Small intestine (tissue), 7 donors: ENCODE data around the gene GLE1. TPM values are rescaled to one million over a fixed set of nuclear protein-coding genes. Genes with fewer than 3 reads are reported as not detected.

ENCODE experiments used
- DNase-seq, 2 donors: peaks; one replicate each; pipeline versions ENCODE4 v3.0.0 to v3.0.0-alpha.2; 2013
- FAIRE-seq: peaks from 2 replicates; lab custom pipeline; 2012; peaks lifted over from hg19 to GRCh38; lab: Jason Lieb, UNC
- H3K27ac ChIP-seq, 3 donors: one replicate each; pipeline ENCODE4 v1.5.1; 2013; ENCODE audit warnings: low read length in 2 of 3, mild to moderate bottlenecking in 2 of 3, control low read depth in 1 of 3, inconsistent platforms in 1 of 3, low read depth in 1 of 3, moderate library complexity in 1 of 3
- H3K27me3 ChIP-seq, 3 donors: one replicate each; pipeline ENCODE4 v1.6.1; 2013; ENCODE audit warnings: low read length in 3 of 3, inconsistent platforms in 1 of 3; ENCODE audit not compliant: control insufficient read depth in 3 of 3, insufficient read depth in 3 of 3
- H3K36me3 ChIP-seq, 3 donors: one replicate each; pipeline ENCODE4 v1.6.1; 2013; ENCODE audit warnings: low read length in 3 of 3, inconsistent platforms in 1 of 3, low read depth in 1 of 3, mild to moderate bottlenecking in 1 of 3, moderate library complexity in 1 of 3; ENCODE audit not compliant: control insufficient read depth in 3 of 3, insufficient read depth in 2 of 3
- H3K4me1 ChIP-seq, 3 donors: one replicate each; pipeline ENCODE4 v1.6.1; 2013; ENCODE audit warnings: low read length in 2 of 3, inconsistent platforms in 1 of 3, low read depth in 1 of 3, mild to moderate bottlenecking in 1 of 3, moderate library complexity in 1 of 3; ENCODE audit not compliant: control insufficient read depth in 3 of 3, insufficient read depth in 2 of 3
- H3K4me3 ChIP-seq, 3 donors: one replicate each; pipeline ENCODE4 v1.5.1; 2013; ENCODE audit warnings: low read length in 3 of 3, control low read depth in 1 of 3, inconsistent platforms in 1 of 3, low read depth in 1 of 3, mild to moderate bottlenecking in 1 of 3, moderate library complexity in 1 of 3
- H3K9me3 ChIP-seq, 2 donors: one replicate each; pipeline ENCODE4 v1.6.1; 2013; ENCODE audit warnings: low read depth in 1 of 2, low read length in 1 of 2; ENCODE audit not compliant: control insufficient read depth in 2 of 2, insufficient read depth in 1 of 2
- WGBS, 3 donors: extraction: QIAGEN DNeasy Blood & Tissue Kit; methylation state at CpG; one replicate each; pipeline ENCODE4 v1.1.7; 2013; 5-methylcytosine and 5-hydroxymethylcytosine counted together
- polyA plus RNA-seq, 4 donors: library from polyadenylated mRNA; stranded (reverse) in 3 of 4; unstranded in 1 of 4; fragments of 200-250 nt in 3 of 4; fragments of 120-200 nt in 1 of 4; gene quantifications; one replicate each; pipeline versions ENCODE4 v1.2.1 to v1.2.3, GENCODE V29; 2013
- donor health status: healthy with polysubstance abuse.
- donor health status: control.
- donor health status: control.
- donor health status: Bipolar disorder and iron deficiency.
- donor health status: healthy.

The GLE1 gene
- polyA plus RNA-seq, 4 donors = 17.8 to 31.3 (median 21.1) TPM

DNA sequence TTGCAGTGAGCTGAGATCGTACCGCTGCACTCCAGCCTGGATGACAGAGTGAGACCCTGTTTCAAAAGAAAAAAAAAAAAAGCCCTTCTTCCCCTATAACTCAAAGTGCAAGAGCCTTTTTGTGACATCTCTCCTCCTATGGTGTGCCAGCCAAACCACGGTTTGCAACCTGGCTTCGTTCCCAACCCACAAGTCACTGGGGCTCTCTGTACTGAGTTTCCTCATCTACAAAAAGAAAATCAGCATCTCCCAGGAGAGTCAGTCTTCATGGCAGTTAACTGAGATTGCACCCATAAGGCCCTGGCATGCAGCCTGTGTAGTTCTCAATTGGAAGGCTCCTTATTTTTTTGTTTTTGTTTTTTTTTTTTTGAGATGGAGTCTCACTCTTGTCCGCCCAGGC lies 34.0 kb upstream of the GLE1 start:
- H3K36me3 ChIP-seq = peaks cover 0 to 55% (median 0%) of the 10 kb centered on the region in 3 donors
- 76 to 93% (median 81%) methylated on average over 5 of the region's 5 CpGs for WGBS, 3 donors
- H3K4me3 ChIP-seq = no peak overlapping the region

DNA sequence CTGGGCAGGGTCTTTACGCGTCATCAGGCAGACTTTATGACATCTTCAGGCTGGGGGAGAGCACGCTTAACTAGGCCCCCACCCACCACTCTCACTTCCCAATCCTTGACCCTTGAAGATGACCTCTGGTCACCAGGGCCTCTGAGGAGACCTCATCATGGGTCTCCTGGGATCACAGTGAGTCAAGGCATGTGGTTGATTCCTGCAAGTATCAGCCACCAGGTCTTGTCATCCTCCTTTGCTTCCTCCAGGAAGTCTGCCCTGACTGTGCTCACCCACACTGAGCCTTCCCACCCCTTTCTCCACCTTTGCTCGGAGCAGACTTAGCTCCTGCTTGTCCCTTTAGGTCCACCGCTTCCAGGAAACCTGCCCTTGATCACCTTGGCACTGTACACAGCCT lies 31.4 kb upstream of the GLE1 start:
- WGBS, 3 donors = 94 to 100% (median 96%) methylated on average over 5 of the region's 5 CpGs
- no peaks in the 10 kb centered on the region for H3K27me3 ChIP-seq
- no peak for FAIRE-seq

More for the DNA sequence above, 34.0 kb upstream of the GLE1 start:
- DNase-seq = no peak
- FAIRE-seq = no peak
- H3K27ac ChIP-seq = no peak overlapping the region
- H3K9me3 ChIP-seq = no peaks in the 10 kb centered on the region
- no peaks in the 10 kb centered on the region for H3K4me1 ChIP-seq
- no peaks in the 10 kb centered on the region for H3K27me3 ChIP-seq

DNA sequence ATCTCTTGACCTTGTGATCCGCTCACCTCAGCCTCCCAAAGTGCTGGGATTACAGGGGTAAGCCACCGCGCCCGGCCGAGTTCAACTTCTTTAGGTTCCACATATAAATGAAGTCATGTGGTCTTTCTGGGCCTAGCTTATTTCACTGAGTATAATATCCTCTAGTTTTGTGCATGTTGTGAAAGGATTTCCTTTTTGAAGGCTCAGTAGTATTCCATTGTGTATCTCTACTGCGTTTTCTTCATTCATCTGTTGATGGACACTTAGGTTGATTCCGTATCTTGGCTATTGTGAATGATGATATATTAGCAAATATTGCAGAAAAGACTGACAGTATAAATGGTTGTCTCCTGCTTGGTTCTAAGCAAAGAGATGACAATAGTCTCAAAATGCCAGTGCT lies 28.7 kb upstream of the GLE1 start:
- H3K4me3 ChIP-seq = no peak overlapping the region
- H3K4me1 ChIP-seq = no peaks in the 10 kb centered on the region
- H3K9me3 ChIP-seq = no peaks in the 10 kb centered on the region
- 97 to 99% (median 98%) methylated on average over 7 of the region's 7 CpGs for WGBS, 3 donors
- no peak for FAIRE-seq
- H3K36me3 ChIP-seq = peaks cover 0 to 55% (median 5%) of the 10 kb centered on the region in 3 donors
- DNase-seq = no peak
- H3K27ac ChIP-seq = no peak overlapping the region
- no peaks in the 10 kb centered on the region for H3K27me3 ChIP-seq

More for the DNA sequence above, 31.4 kb upstream of the GLE1 start:
- Histone ChIP-seq H3K4me1 (no peaks in the 10 kb centered on the region), H3K9me3 (no peaks in the 10 kb centered on the region), H3K4me3 (no peak overlapping the region), H3K27ac (no peak overlapping the region), H3K36me3 (peaks cover 0 to 60% (median 0%) of the 10 kb centered on the region in 3 donors)
- DNase-seq = no peak

DNA sequence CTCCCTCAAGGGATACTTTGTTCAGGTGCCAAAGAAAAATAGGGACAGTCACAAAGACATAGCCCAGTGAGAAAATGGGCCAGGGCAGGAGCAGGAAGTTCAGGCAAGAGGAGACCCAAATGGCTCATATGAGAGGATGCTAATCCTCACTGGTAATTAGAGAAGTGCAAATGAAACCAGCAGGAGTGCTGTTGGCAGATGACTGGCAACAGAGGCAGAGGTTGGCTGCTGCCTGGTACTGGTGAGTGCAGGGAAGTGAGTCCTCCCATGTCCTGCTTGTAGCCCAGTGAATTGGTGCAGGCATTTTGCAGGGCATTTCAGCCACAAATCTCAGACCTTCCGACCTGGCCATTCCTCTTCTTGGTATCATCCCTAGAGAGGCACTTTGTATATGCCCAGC lies 25.3 kb upstream of the GLE1 start:
- FAIRE-seq (no peak), DNase-seq (no peak)

DNA sequence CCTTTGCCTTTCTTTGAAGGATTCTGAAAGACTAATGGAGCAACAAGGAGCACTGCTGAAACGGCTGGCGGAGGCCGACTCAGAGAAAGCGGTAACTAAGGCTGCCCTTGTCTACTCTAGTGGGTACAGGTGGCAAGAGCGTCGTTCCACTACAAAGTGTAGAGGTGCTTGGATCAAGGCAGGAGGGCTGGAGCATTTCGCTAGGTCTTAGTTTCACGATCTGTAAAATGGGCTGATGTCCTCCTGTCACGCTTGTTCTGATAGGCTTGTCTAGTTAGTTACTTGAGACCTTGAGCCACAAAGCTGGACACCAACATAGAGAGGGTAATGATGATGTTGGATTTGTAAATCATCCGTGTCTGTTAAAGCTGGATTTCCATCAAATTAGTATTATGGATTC lies 23.0 kb upstream of the GLE1 start:
- Histone ChIP-seq H3K4me1 (no peaks in the 10 kb centered on the region), H3K27me3 (no peaks in the 10 kb centered on the region), H3K4me3 (no peak overlapping the region), H3K27ac (no peak overlapping the region), H3K9me3 (no peaks in the 10 kb centered on the region), H3K36me3 (peaks cover 0 to 69% (median 12%) of the 10 kb centered on the region in 3 donors)
- no peak for FAIRE-seq
- 96 to 98% (median 98%) methylated on average over 10 of the region's 10 CpGs for WGBS, 3 donors
- no peak for DNase-seq

More for the DNA sequence above, 25.3 kb upstream of the GLE1 start:
- no peaks in the 10 kb centered on the region for H3K27me3 ChIP-seq
- peaks cover 0 to 54% (median 5%) of the 10 kb centered on the region in 3 donors for H3K36me3 ChIP-seq
- no peak overlapping the region for H3K27ac ChIP-seq
- H3K9me3 ChIP-seq = no peaks in the 10 kb centered on the region
- no peaks in the 10 kb centered on the region for H3K4me1 ChIP-seq
- 90 to 100% (median 93%) methylated on average over 1 of the region's 1 CpG for WGBS, 3 donors
- H3K4me3 ChIP-seq = no peak overlapping the region

DNA sequence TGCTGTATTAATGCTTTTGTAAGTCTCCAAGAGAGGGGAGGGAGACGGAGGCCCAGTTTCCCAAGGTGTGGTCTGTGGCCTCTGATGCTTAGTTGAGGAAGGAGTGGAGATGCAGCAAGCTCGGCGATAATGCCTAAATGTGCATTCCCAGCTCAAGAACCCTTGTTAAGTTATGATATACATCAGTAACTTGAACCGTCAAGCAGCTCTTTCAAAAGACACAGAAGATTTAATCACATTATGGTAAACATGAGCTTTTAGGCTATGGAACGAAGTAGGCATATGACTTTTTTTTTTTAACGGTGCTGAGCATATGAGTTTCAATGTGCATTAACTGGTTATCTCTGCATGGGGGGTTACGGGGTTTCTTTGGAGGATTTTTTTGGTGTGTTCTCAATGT lies 22.3 kb upstream of the GLE1 start:
- Histone ChIP-seq H3K27me3 (no peaks in the 10 kb centered on the region), H3K27ac (no peak overlapping the region), H3K9me3 (no peaks in the 10 kb centered on the region), H3K36me3 (peaks cover 2 to 69% (median 12%) of the 10 kb centered on the region in 3 donors), H3K4me1 (no peaks in the 10 kb centered on the region), H3K4me3 (no peak overlapping the region)
- WGBS, 3 donors = 96 to 99% (median 97%) methylated on average over 7 of the region's 7 CpGs
- FAIRE-seq (no peak), DNase-seq (no peak)

DNA sequence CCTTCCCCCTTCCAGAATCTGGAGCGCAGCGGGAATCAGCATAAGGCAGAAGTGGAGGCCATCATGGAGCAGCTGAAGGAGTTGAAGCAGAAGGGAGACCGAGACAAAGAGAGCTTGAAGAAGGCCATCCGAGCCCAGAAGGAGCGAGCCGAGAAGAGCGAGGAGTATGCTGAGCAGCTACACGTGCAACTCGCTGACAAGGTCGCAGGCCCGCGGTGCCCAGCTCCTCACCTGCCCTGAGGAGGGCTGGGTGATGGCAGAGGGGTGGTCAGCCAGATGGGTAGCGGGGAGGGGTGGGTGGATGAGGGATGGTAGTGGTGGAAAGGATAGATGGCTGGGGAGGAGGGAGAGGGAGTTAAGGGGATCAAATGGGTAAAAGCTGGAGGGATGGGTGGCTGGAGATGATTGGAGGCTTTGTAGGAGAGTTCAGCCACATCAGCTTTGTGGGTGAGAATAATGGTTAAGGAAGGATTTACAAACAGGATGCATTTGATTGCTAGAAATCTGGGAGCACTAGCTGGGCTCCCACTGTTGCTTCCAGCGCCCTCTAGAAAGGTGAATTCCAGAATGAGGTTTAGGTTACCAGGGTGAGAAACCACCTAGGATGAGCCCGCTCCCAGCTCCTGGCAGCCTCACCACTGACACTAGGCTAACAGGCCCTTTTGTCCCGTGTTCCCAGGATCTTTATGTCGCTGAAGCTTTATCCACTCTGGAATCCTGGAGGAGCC lies 19.7 kb upstream of the GLE1 start:
- Histone ChIP-seq H3K4me1 (no peaks in the 10 kb centered on the region), H3K4me3 (no peak overlapping the region), H3K27me3 (no peaks in the 10 kb centered on the region), H3K36me3 (peaks cover 2 to 64% (median 6%) of the 10 kb centered on the region in 3 donors), H3K27ac (no peak overlapping the region), H3K9me3 (no peaks in the 10 kb centered on the region)
- DNase-seq = no peak
- WGBS, 3 donors = 93 to 95% (median 93%) methylated on average over 17 of the region's 17 CpGs
- FAIRE-seq = no peak

DNA sequence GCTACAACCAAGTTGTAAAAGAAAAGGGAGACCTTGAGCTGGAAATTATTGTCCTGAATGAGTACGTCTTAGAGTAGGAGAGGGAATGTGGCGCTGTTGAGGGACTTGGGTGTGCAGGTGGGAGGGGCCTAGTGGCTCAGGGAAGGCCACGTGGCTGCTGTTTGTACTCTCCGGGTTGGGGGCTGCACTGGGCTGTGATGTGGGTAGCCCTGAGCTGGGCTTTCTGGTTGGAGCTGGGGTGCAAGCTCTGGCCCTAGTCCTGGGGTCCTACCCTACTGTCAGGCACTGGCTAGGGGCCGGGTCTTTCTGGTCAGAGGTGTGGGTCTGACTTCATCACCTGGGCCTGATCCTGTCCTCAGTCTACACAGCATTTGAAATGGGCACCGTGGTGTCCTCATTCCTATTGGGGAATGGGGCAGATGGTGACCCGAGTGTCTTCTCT lies 19.1 kb upstream of the GLE1 start:
- WGBS, 3 donors = 80 to 81% (median 80%) methylated on average over 7 of the region's 7 CpGs
- Histone ChIP-seq H3K27me3 (no peaks in the 10 kb centered on the region), H3K4me1 (no peaks in the 10 kb centered on the region), H3K36me3 (peaks cover 2 to 69% (median 6%) of the 10 kb centered on the region in 3 donors), H3K4me3 (no peak overlapping the region), H3K9me3 (no peaks in the 10 kb centered on the region), H3K27ac (no peak overlapping the region)
- FAIRE-seq = no peak
- no peak for DNase-seq
